Measurements from ENCODE around the gene PTMS. TPM values are rescaled to one million over a fixed set of nuclear protein-coding genes. Genes with fewer than 3 reads are reported as not detected.

The PTMS gene
- total and polyA plus RNA-seq, 2 of the 13 experiments (the other 11 are each of a cell fraction or from before 2014, with no cell fraction given), result 40.5 to 82.4 TPM

- TF ChIP-seq GLI4 (CRISPR knock-in tag; IDR thresholded peaks at IDR 0.05; ENCODE audit: borderline replicate concordance) (peak; percentile 38; the same call in 1 of the 2 replicates), ZNF256 (CRISPR knock-in tag; conservative IDR thresholded peaks at IDR 0.05) (0 out of 2 replicates have a peak, but pooled peaks have one; percentile 55), E2F5 (CRISPR knock-in tag; conservative IDR thresholded peaks at IDR 0.05) (no peak), ZFAT (CRISPR knock-in tag; conservative IDR thresholded peaks at IDR 0.05) (no peak), ZMAT5 (CRISPR knock-in tag; IDR thresholded peaks at IDR 0.05; ENCODE audit: borderline replicate concordance, low read depth) (no peak), ZNF687 (CRISPR knock-in tag; IDR thresholded peaks at IDR 0.05) (peak; percentile 94), ZNF136 (CRISPR knock-in tag; IDR thresholded peaks at IDR 0.05; ENCODE audit: low read depth) (no peak), ETV6 (CRISPR knock-in tag; conservative IDR thresholded peaks at IDR 0.05) (no peak), NR0B2 (CRISPR knock-in tag; IDR thresholded peaks at IDR 0.05) (0 out of 2 replicates have a peak, but pooled peaks have one; percentile 25), MTA3 (CRISPR knock-in tag; IDR thresholded peaks at IDR 0.05) (no peak), RAD21 (CRISPR knock-in tag; IDR thresholded peaks at IDR 0.05) (peak; percentile 99), TCF7L2 (IDR thresholded peaks at IDR 0.05; ENCODE audit: low read depth, low read length) (no peak), KLF6 (CRISPR knock-in tag; IDR thresholded peaks at IDR 0.05) (no peak), NFAT5 (CRISPR knock-in tag; IDR thresholded peaks at IDR 0.05) (no peak), KAT2B (IDR thresholded peaks at IDR 0.05; ENCODE audit: borderline replicate concordance, low read depth, low read length) (no peak)
Measured at GRCh38 chr12:6778574-6779550, 12.7 kb downstream of the PTMS start (continued).

Data from HepG2 (cell line).